Dedifferentiated amniotic fluid mesenchymal stem cell (primary cell): ENCODE measurements around the gene MTUS2.
A peak's percentile ranks its signal among the peaks of the same experiment; 100 is the strongest.

Experiments used
- DNase-seq: peaks from one replicate; pipeline ENCODE4 v3.0.0-alpha.2; 2016; ENCODE audit errors: extremely low spot score

The MTUS2 gene

GRCh38 chr13:29108068-29108786, 288.1 kb downstream of the MTUS2 start:
- no peak for DNase-seq

DNA sequence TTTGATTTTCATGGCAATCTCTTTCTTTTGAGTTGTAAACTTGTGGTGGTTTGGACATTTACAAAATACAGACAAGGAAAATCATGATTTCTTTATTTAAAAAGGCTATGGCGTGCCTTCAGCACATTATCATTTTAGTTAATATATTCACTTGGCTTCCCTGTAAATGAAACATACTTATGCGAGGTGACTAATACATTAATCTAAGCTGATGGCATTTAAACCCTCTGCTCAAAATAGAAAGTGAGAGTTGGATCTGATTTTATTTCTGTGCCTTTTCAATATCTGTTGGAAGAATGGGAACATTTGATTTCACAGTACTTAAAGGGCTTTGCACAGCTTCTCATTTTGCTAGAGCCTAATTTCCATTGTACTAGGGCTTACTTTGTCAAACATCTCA, 289.8 kb downstream of the MTUS2 start:
- no peak for DNase-seq

DNA sequence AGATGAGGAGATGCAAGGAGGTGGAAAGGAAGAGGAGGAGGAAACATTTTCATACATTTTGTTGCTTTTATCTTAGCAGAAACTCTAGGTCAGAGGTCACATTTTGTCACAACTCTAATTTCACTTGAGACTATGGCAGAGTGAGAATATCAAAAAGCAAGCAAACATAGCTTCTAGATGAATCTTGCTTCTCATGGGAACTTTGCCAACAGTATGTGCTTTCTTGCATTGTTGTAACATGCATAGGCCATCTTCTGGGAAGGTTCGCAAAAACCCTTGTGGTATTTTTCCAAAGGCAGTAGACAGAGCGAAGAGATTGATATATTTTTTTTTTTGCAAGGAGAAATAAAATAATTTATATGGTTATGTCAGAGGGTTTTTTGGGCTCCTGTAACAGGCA, 291.3 kb downstream of the MTUS2 start:
- DNase-seq: no peak

DNA sequence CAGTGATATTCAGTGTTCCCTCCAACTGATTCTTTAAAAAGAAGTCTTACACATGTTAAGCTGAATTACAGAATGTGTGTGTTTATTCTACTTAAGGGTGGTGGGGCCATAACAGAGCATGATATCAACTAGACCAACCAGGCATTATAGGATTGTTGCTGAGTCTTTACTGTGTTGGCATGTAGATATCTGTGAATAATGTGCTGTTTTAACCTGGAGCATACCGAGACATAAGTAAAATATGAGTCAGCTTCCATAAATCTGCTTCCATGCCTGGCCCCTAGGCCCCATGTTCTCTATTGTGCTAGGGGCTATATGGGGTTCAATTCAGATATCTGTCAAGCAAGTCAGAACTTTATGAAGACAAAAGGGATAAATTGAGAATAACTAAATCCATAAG, 295.7 kb downstream of the MTUS2 start:
- no peak for DNase-seq

GRCh38 chr13:29117663-29118062, 297.5 kb downstream of the MTUS2 start:
- DNase-seq: no peak

- no peak for DNase-seq
Observed at GRCh38 chr13:29118471-29118870, 298.3 kb downstream of the MTUS2 start.

DNA sequence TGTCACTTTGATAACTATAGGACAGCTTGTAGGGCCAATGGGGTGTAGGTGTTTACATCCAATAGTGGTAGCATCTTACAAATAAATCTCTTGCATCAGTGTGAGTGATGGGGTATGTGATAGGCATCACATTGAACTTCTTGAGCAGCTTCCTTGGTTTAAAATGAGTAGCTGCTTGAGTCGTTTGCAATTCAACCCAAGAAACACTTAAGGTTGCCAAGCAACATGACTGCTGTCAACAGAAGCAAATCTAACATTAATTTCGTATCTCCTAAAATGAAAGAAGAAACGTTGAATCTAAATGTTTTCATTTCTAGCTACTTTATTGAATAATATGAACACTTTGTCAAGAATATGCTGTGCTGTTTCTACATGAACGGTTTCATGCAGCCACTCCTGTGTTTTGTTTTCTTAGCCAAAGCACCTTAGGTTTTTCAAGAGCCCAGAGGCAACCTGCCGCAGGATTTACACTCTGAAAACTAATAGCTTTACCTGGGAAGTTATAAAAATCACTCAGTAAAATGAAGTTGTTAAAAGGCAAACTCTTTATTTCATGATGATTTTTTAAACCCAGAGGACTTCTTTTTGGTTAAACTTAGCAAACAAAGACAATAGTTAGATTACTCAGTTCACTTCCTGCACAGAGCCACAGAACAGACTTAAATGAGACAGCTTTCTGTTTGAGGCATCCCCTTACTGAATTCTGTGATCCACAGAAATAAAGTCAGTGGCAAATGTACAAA, 305.2 kb downstream of the MTUS2 start:
- no peak for DNase-seq

- DNase-seq: no peak
Observed at GRCh38 chr13:29125934-29126424, 305.8 kb downstream of the MTUS2 start.

GRCh38 chr13:29129616-29130015, 309.5 kb downstream of the MTUS2 start:
- no peak for DNase-seq

GRCh38 chr13:29131159-29131558, 311.0 kb downstream of the MTUS2 start:
- DNase-seq: no peak

GRCh38 chr13:29131881-29132668, 311.9 kb downstream of the MTUS2 start:
- no peak for DNase-seq

DNA sequence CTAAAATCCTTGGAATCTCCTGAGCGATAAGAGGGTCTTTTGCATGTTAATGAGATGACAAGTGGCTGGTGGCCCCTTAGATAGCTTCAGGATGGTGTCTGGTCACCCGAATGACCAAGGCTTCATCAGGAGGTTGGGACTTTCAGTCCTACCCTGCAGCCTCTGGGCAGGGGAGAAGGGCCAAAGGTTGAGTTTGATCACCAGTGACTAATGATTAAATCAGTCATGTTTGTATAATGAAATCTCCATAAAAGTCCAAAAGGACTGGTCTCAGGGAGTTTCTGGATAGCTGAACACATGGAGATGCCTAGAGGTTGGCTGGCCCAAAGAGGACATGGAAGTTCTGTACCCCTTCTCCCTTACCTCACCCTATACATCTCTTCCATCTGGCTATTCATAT, 316.2 kb downstream of the MTUS2 start:
- DNase-seq: no peak

DNA sequence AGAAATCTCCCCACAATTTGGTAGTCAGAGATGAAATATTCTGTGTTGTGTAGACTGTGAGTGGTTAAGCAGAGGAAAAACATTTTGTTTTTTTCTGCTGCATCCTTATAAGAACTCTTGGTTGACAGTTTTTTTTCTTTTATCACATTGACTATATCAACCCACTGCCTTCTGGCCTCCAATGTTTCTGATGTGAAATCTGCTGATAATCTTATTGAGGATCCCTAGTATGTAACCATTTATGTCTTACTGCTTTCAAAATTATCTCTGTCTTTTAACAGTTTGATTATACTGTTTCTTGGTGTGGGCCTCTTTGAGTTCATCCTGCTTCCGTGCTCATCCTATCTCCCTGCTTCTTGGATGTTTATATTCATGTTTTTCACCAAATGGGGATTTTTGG, 316.9 kb downstream of the MTUS2 start:
- DNase-seq: no peak

- DNase-seq: no peak
Observed at GRCh38 chr13:29137995-29138394, 317.9 kb downstream of the MTUS2 start.

- DNase-seq: no peak
Observed at GRCh38 chr13:29140277-29140676, 320.1 kb downstream of the MTUS2 start.

DNA sequence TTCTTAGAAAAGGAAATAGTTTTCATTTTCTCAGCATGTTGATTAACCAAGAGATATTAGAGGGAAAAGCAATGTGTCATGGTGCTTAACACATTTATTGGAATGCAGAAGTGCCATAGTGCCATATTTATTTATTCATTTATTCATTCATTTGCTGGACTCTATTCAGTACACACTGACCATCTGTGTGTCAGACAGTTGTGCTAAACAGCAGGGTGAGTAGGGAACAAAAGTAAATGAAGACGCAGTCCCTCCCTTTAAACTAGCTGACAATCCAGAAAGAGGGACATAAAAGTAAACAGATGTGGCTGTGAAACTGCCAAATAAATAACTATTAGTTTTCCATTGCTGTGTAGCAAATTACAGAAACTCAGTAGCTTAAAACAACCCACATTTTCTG, 323.7 kb downstream of the MTUS2 start:
- DNase-seq: no peak

- no peak for DNase-seq
Observed at GRCh38 chr13:29154390-29154789, 334.3 kb downstream of the MTUS2 start.

DNA sequence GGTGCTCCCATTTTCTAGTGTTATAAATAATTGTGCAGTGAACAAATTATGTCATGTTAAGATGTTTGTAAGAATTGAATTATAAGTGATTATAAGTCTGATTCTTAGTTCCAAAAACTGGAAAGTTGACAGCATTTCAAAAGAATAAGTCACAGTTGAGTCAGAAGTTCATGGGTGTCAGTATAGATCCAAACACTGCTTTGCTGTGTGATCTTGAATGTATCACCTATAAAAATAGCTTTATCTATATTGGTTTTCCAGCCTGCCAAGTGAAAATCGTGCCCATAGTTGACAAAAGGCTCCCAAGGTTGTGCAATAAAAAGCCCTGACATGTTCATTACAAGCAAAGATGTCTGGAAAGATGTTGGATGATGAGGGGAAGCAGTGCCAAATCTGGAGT, 336.0 kb downstream of the MTUS2 start:
- DNase-seq: no peak

- DNase-seq: no peak
Observed at GRCh38 chr13:29159871-29160270, 339.7 kb downstream of the MTUS2 start.

DNA sequence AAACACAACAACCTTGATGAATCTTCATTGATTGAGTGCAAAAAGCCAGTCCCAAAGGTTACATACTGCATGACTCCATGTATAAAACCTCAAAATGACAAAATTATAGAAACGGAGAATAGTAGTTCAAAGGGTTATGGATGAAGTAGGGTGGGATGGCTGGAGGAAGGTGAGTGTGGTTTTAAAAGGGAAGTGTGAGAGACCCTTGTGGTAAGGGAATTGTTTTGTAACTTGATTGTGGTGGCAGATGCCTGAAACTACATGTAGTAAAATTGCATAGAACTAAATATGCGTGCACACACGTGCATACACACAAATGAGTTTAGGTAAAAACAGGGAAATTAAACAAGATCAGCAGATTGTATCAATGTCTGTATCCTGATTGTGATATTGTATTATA, 340.7 kb downstream of the MTUS2 start:
- no peak for DNase-seq

- no peak for DNase-seq
Observed at GRCh38 chr13:29161676-29162075, 341.5 kb downstream of the MTUS2 start.

- peak; percentile 24 for DNase-seq
Observed at GRCh38 chr13:29162638-29163235, 342.6 kb downstream of the MTUS2 start.
